ENCODE data around the gene RSPO3. TPM values are rescaled to one million over a fixed set of nuclear protein-coding genes. Genes with fewer than 3 reads are reported as not detected.

RSPO3 gene
- total RNA-seq, 2 experiments from 2014 or later = not detected

GRCh38 chr6:127120023-127120786 is 1.7 kb downstream of the RSPO3 start:
- intact Hi-C loops (cut with micrococcal nuclease; ENCODE audit: unreplicated experiment) = loop anchor here (5.0 kb wide), 1 partner anchor 1123 kb away; no protein-coding TSS in a partner anchor
- no peaks in the 10 kb centered on the region for H3K79me2 ChIP-seq (ENCODE audit: insufficient read depth, low read depth, low read length)
- H3K9me3 ChIP-seq (ENCODE audit: low read length) = no peaks in the 10 kb centered on the region
- H3K4me2 ChIP-seq (ENCODE audit: low read length) = no peak overlapping the region
- no peaks in the 10 kb centered on the region for H3K36me3 ChIP-seq (ENCODE audit: insufficient read depth, low read length)
- H3K4me3 ChIP-seq (ENCODE audit: low read depth, low read length, poor library complexity, severe bottlenecking) = no peak overlapping the region
- TF ChIP-seq EZH2phosphoT487 (IDR thresholded peaks at IDR 0.05; ENCODE audit: borderline replicate concordance, low read depth, low read length) = no peak
- no peak for TF ChIP-seq CTCF (conservative IDR thresholded peaks at IDR 0.05; ENCODE audit: low read length)
- H3K9me2 ChIP-seq (ENCODE audit: insufficient read depth, low read length) = no peaks in the 10 kb centered on the region
- no peaks in the 10 kb centered on the region for H4K20me1 ChIP-seq (ENCODE audit: insufficient read depth, low read length)
- H3K4me1 ChIP-seq (ENCODE audit: insufficient read depth, low read length, poor library complexity, severe bottlenecking) = no peaks in the 10 kb centered on the region
- POLR2A ChIA-PET = no interaction called here
- no peak overlapping the region for H2AFZ ChIP-seq (ENCODE audit: low read length)
- DNase-seq (ENCODE audit: low spot score) = no peak
- H3K27ac ChIP-seq (ENCODE audit: low read depth, low read length, poor library complexity, severe bottlenecking) = no peak overlapping the region
- CTCF ChIA-PET (ENCODE audit: unreplicated experiment) = no interaction called here
- no TSS peak for BruUV-seq (replicated peaks)

GRCh38 chr6:127120787-127121636 is 2.5 kb downstream of the RSPO3 start:
- TF ChIP-seq EZH2phosphoT487 (IDR thresholded peaks at IDR 0.05; ENCODE audit: borderline replicate concordance, low read depth, low read length) (no peak), CTCF (conservative IDR thresholded peaks at IDR 0.05; ENCODE audit: low read length) (peak; percentile 77)
- no TSS peak for BruUV-seq (replicated peaks)
- no peak overlapping the region for H3K4me2 ChIP-seq (ENCODE audit: low read length)
- CTCF ChIA-PET (ENCODE audit: unreplicated experiment) = no interaction called here
- no peaks in the 10 kb centered on the region for H3K9me2 ChIP-seq (ENCODE audit: insufficient read depth, low read length)
- H2AFZ ChIP-seq (ENCODE audit: low read length) = no peak overlapping the region
- no peak overlapping the region for H3K27ac ChIP-seq (ENCODE audit: low read depth, low read length, poor library complexity, severe bottlenecking)
- no peak overlapping the region for H3K4me3 ChIP-seq (ENCODE audit: low read depth, low read length, poor library complexity, severe bottlenecking)
- no peaks in the 10 kb centered on the region for H4K20me1 ChIP-seq (ENCODE audit: insufficient read depth, low read length)
- peak; percentile 43 for DNase-seq (ENCODE audit: low spot score)
- no peaks in the 10 kb centered on the region for H3K79me2 ChIP-seq (ENCODE audit: insufficient read depth, low read depth, low read length)
- no peaks in the 10 kb centered on the region for H3K4me1 ChIP-seq (ENCODE audit: insufficient read depth, low read length, poor library complexity, severe bottlenecking)
- POLR2A ChIA-PET = no interaction called here
- no peaks in the 10 kb centered on the region for H3K36me3 ChIP-seq (ENCODE audit: insufficient read depth, low read length)
- no peaks in the 10 kb centered on the region for H3K9me3 ChIP-seq (ENCODE audit: low read length)
- intact Hi-C loops (cut with micrococcal nuclease; ENCODE audit: unreplicated experiment) = loop anchor here (5.0 kb wide), 1 partner anchor 1124 kb away; no protein-coding TSS in a partner anchor
